Stimulated activated naive CD8-positive, alpha-beta T cell treated with anti-CD3 and anti-CD28 coated beads, Interleukin-15, amount 100 ng/mL, for 72 hours (primary cell): Measurements from ENCODE around the gene ELP1.
"Not testable (repeated sequence)": the region's sequence is repeated elsewhere in the genome, so short reads cannot be mapped to it uniquely, and the experiment has no call there.

Experiments used
- ATAC-seq: fragments of 150-1000 bp; cut with Tn5 transposase; 2 replicates; pipeline ENCODE4 v1.10.0; 2021; ENCODE audit warnings: mild to moderate bottlenecking, moderate library complexity
- DNase-seq, 2 donors: peaks; one replicate each; pipeline ENCODE4 v3.0.0; 2021 to 2022
- H3K27ac Mint-ChIP-seq, 2 donors: one replicate each; pipeline ENCODE4 v1.8.0; 2022; ENCODE audit warnings: mild to moderate bottlenecking in 2 of 2, mixed read lengths in 2 of 2, moderate library complexity in 2 of 2
- H3K27me3 Mint-ChIP-seq: one replicate; pipeline ENCODE4 v1.8.0; 2022; ENCODE audit warnings: mixed read lengths
- H3K4me1 Mint-ChIP-seq: one replicate; pipeline ENCODE4 v1.8.0; 2022; ENCODE audit warnings: mild to moderate bottlenecking, mixed read lengths
- H3K4me3 Mint-ChIP-seq, 2 donors: one replicate each; pipeline ENCODE4 v1.8.0; 2022; ENCODE audit warnings: mild to moderate bottlenecking in 2 of 2, mixed read lengths in 2 of 2, moderate library complexity in 1 of 2
- H3K9me3 Mint-ChIP-seq, 2 donors: one replicate each; pipeline ENCODE4 v1.8.0; 2022; ENCODE audit warnings: mixed read lengths in 2 of 2

The ELP1 gene

GRCh38 chr9:108903420-108904103, 30.4 kb downstream of the ELP1 start:
- no peak overlapping the region for H3K27ac Mint-ChIP-seq
- no peak for ATAC-seq
- H3K27me3 Mint-ChIP-seq = no peaks in the 10 kb centered on the region
- no peaks in the 10 kb centered on the region for H3K4me1 Mint-ChIP-seq
- DNase-seq = no peak
- no peak overlapping the region for H3K4me3 Mint-ChIP-seq
- no peaks in the 10 kb centered on the region for H3K9me3 Mint-ChIP-seq

- Mint-ChIP-seq H3K27ac (no peak overlapping the region), H3K9me3 (no peaks in the 10 kb centered on the region), H3K4me1 (no peaks in the 10 kb centered on the region), H3K27me3 (no peaks in the 10 kb centered on the region), H3K4me3 (no peak overlapping the region)
- ATAC-seq (no peak), DNase-seq (no peak)
Observed at GRCh38 chr9:108900176-108900575, 33.7 kb downstream of the ELP1 start.

- not testable (repeated sequence) for ATAC-seq
Observed at GRCh38 chr9:108899023-108899695, 34.8 kb downstream of the ELP1 start.

GRCh38 chr9:108897324-108898096, 36.4 kb downstream of the ELP1 start:
- Mint-ChIP-seq H3K4me1 (no peaks in the 10 kb centered on the region), H3K27me3 (no peaks in the 10 kb centered on the region), H3K27ac (no peak overlapping the region), H3K4me3 (no peak overlapping the region), H3K9me3 (no peaks in the 10 kb centered on the region)
- DNase-seq (no peak), ATAC-seq (no peak)

More at GRCh38 chr9:108899023-108899695, 34.8 kb downstream of the ELP1 start:
- H3K9me3 Mint-ChIP-seq, H3K4me1 Mint-ChIP-seq, H3K27ac Mint-ChIP-seq, DNase-seq, H3K4me3 Mint-ChIP-seq, H3K27me3 Mint-ChIP-seq: not testable (repeated sequence)

- H3K27ac Mint-ChIP-seq = no peak overlapping the region
- no peaks in the 10 kb centered on the region for H3K27me3 Mint-ChIP-seq
- ATAC-seq (no peak), DNase-seq (no peak)
- no peaks in the 10 kb centered on the region for H3K4me1 Mint-ChIP-seq
- no peaks in the 10 kb centered on the region for H3K9me3 Mint-ChIP-seq
- H3K4me3 Mint-ChIP-seq = no peak overlapping the region
Observed at GRCh38 chr9:108894225-108894997, 39.5 kb downstream of the ELP1 start.

GRCh38 chr9:108889649-108890067, 44.3 kb downstream of the ELP1 start:
- H3K27ac Mint-ChIP-seq = no peak overlapping the region
- H3K4me3 Mint-ChIP-seq = no peak overlapping the region
- H3K9me3 Mint-ChIP-seq = no peaks in the 10 kb centered on the region
- ATAC-seq = no peak
- H3K4me1 Mint-ChIP-seq = peaks cover 22% of the 10 kb centered on the region
- no peaks in the 10 kb centered on the region for H3K27me3 Mint-ChIP-seq
- DNase-seq = no peak

- peaks cover 23% of the 10 kb centered on the region for H3K4me1 Mint-ChIP-seq
- not testable (repeated sequence) for DNase-seq, H3K9me3 Mint-ChIP-seq, ATAC-seq, H3K27me3 Mint-ChIP-seq
- H3K27ac Mint-ChIP-seq = peak overlapping the region; percentile 88 to 92
- H3K4me3 Mint-ChIP-seq = peak overlapping the region in 1 of 2 donors; percentile 46
Observed at GRCh38 chr9:108886594-108887271, 47.2 kb downstream of the ELP1 start.

GRCh38 chr9:108885643-108886348, 48.1 kb downstream of the ELP1 start:
- H3K4me1 Mint-ChIP-seq = peaks cover 23% of the 10 kb centered on the region
- no peaks in the 10 kb centered on the region for H3K9me3 Mint-ChIP-seq
- no peaks in the 10 kb centered on the region for H3K27me3 Mint-ChIP-seq
- peak; percentile 62 to 84 for DNase-seq
- peak overlapping the region; percentile 46 to 62 for H3K4me3 Mint-ChIP-seq
- peak; percentile 100 for ATAC-seq
- H3K27ac Mint-ChIP-seq = peak overlapping the region; percentile 88 to 92

- Mint-ChIP-seq H3K27ac (peak overlapping the region; percentile 79 to 93), H3K4me3 (peak overlapping the region; percentile 46 to 62)
Observed at GRCh38 chr9:108884701-108885100, 49.2 kb downstream of the ELP1 start.

GRCh38 chr9:108883085-108883484, 50.8 kb downstream of the ELP1 start:
- Mint-ChIP-seq H3K4me3 (no peak overlapping the region), H3K27me3 (no peaks in the 10 kb centered on the region), H3K27ac (no peak overlapping the region), H3K9me3 (no peaks in the 10 kb centered on the region), H3K4me1 (peaks cover 23% of the 10 kb centered on the region)
- no peak for DNase-seq
- no peak for ATAC-seq

More at GRCh38 chr9:108884701-108885100, 49.2 kb downstream of the ELP1 start:
- no peak for ATAC-seq
- DNase-seq = no peak
- H3K9me3 Mint-ChIP-seq = no peaks in the 10 kb centered on the region
- H3K4me1 Mint-ChIP-seq = peaks cover 23% of the 10 kb centered on the region
- no peaks in the 10 kb centered on the region for H3K27me3 Mint-ChIP-seq

- no peaks in the 10 kb centered on the region for H3K27me3 Mint-ChIP-seq
- ATAC-seq = no peak
- no peak for DNase-seq
- no peaks in the 10 kb centered on the region for H3K9me3 Mint-ChIP-seq
- H3K4me1 Mint-ChIP-seq = peaks cover 23% of the 10 kb centered on the region
- H3K27ac Mint-ChIP-seq = no peak overlapping the region
- no peak overlapping the region for H3K4me3 Mint-ChIP-seq
Observed at GRCh38 chr9:108882052-108882888, 51.7 kb downstream of the ELP1 start.

- DNase-seq (no peak), ATAC-seq (no peak)
- Mint-ChIP-seq H3K9me3 (no peaks in the 10 kb centered on the region), H3K27ac (no peak overlapping the region), H3K4me3 (no peak overlapping the region), H3K4me1 (peaks cover 13% of the 10 kb centered on the region), H3K27me3 (no peaks in the 10 kb centered on the region)
Observed at GRCh38 chr9:108880738-108881316, 53.1 kb downstream of the ELP1 start.

GRCh38 chr9:108877524-108877923, 56.4 kb downstream of the ELP1 start:
- Mint-ChIP-seq H3K9me3 (no peaks in the 10 kb centered on the region), H3K27ac (no peak overlapping the region), H3K4me3 (no peak overlapping the region), H3K4me1 (no peaks in the 10 kb centered on the region), H3K27me3 (no peaks in the 10 kb centered on the region)
- no peak for ATAC-seq
- no peak for DNase-seq
